A549 (cell line): Measurements from ENCODE around the gene CA11. TPM values are rescaled to one million over a fixed set of nuclear protein-coding genes. Genes with fewer than 3 reads are reported as not detected.
A peak's percentile ranks its signal among the peaks of the same experiment; 100 is the strongest.

Experiments used
- ATAC-seq, 2 experiments: fragments of 200-7000 bp in 1 of 2; fragments of >200 bp in 1 of 2; cut with Nextera tagmentation in 1 of 2; cut with Tn5 transposase in 1 of 2; 3 replicates each; pipeline versions ENCODE4 v1.8.0 to v1.9.1; 2018 to 2020; ENCODE audit warnings: mild to moderate bottlenecking in 1 of 2, moderate library complexity in 1 of 2
- CTCF ChIA-PET: fragments of 300-600 bp; sonication (Branson Sonifier 250); formaldehyde crosslinking; extraction: SDS; loops from one replicate; lab custom pipeline; 2021; ENCODE audit warnings: antibody characterized with exemption, inconsistent platforms; lab: Yijun Ruan, JAX
- POLR2A ChIA-PET: fragments of 350-600 bp; formaldehyde crosslinking; extraction: SDS; loops from one replicate; lab custom pipeline; 2021; ENCODE audit warnings: antibody characterized with exemption, inconsistent platforms; lab: Yijun Ruan, JAX
- DNase-seq, 2 experiments: peaks; one replicate each; pipeline versions ENCODE4 v3.0.0 to v3.0.0-alpha.2; 2011 to 2016; ENCODE audit warnings: low read depth in 1 of 2, low spot score in 1 of 2
- FAIRE-seq: peaks from 2 replicates; lab custom pipeline; 2011; peaks lifted over from hg19 to GRCh38; lab: Jason Lieb, UNC
- H3K27ac ChIP-seq, 2 experiments: fragments of >200 bp; sonication (Bioruptor Twin); formaldehyde crosslinking; 3 replicates each; pipeline ENCODE4 v1.5.1; 2016 to 2017
- H3K4me1 ChIP-seq: fragments of >200 bp; sonication (Bioruptor Twin); formaldehyde crosslinking; 3 replicates; pipeline ENCODE4 v1.6.1; 2016
- H3K4me2 ChIP-seq: fragments of >200 bp; sonication (Bioruptor Twin); formaldehyde crosslinking; 3 replicates; pipeline ENCODE4 v1.6.1; 2016
- H3K4me3 ChIP-seq: fragments of >200 bp; sonication (Bioruptor Twin); formaldehyde crosslinking; 3 replicates; pipeline ENCODE4 v1.5.1; 2016
- H3K9me3 ChIP-seq: fragments of >200 bp; sonication (Bioruptor Twin); formaldehyde crosslinking; 3 replicates; pipeline ENCODE4 v1.6.1; 2016
- BCL3 ChIP-seq: fragments of >200 bp; sonication (Bioruptor Twin); formaldehyde crosslinking; IDR thresholded peaks from 3 replicates; pipeline ENCODE4 v1.6.1; 2016
- CBX8 ChIP-seq: fragments of 200-600 bp; sonication (generic); IDR thresholded peaks from 2 replicates; pipeline ENCODE4 v1.6.1; 2016
- CEBPB ChIP-seq, 2 experiments: fragments of >200 bp in 1 of 2; sonication (Bioruptor Twin) in 1 of 2; formaldehyde crosslinking in 1 of 2; IDR thresholded peaks; 2 replicates each; pipeline ENCODE4 v1.6.1; 2012 to 2016
- CTCF ChIP-seq: fragments of >200 bp; sonication (Bioruptor Twin); formaldehyde crosslinking; IDR thresholded peaks from 3 replicates; pipeline ENCODE4 v1.5.1; 2016
- EHF ChIP-seq: fragments of 250-450 bp; sonication (Bioruptor Pico); IDR thresholded peaks from 2 replicates; pipeline ENCODE4 v1.5.0; 2020; ENCODE audit warnings: mild to moderate bottlenecking
- ESRRA ChIP-seq: fragments of 150-350 bp; IDR thresholded peaks from 2 replicates; pipeline ENCODE4 v1.6.1; 2014; ENCODE audit warnings: mild to moderate bottlenecking, low read length, borderline replicate concordance
- GATA3 ChIP-seq: IDR thresholded peaks from 2 replicates; pipeline ENCODE4 v1.6.1; 2012; ENCODE audit warnings: borderline replicate concordance
- HEYL ChIP-seq: fragments of 250-450 bp; sonication (Bioruptor Pico); IDR thresholded peaks from 2 replicates; pipeline ENCODE4 v1.8.0; 2021; ENCODE audit warnings: mild to moderate bottlenecking, moderate library complexity
- HOXB13 ChIP-seq: fragments of 250-450 bp; sonication (Bioruptor Pico); IDR thresholded peaks from 2 replicates; pipeline ENCODE4 v1.5.0; 2020; ENCODE audit warnings: low read depth, mild to moderate bottlenecking, moderate library complexity
- HOXB5 ChIP-seq: fragments of 250-450 bp; sonication (Bioruptor Pico); IDR thresholded peaks from 2 replicates; pipeline ENCODE4 v1.5.0; 2020; ENCODE audit warnings: mild to moderate bottlenecking, moderate library complexity
- JUNB ChIP-seq: fragments of >200 bp; sonication (Bioruptor Twin); formaldehyde crosslinking; IDR thresholded peaks from 2 replicates; pipeline ENCODE4 v1.6.1; 2016
- KDM1A ChIP-seq: fragments of 200-600 bp; sonication (generic); IDR thresholded peaks from 2 replicates; pipeline ENCODE4 v1.6.1; 2016; ENCODE audit warnings: low read depth, mild to moderate bottlenecking
- NFE2L2 ChIP-seq: fragments of 150-350 bp; conservative IDR thresholded peaks from 2 replicates; pipeline ENCODE4 v1.6.1; 2014; ENCODE audit warnings: low read length
- NR3C1 ChIP-seq: fragments of >200 bp; sonication (Bioruptor Twin); formaldehyde crosslinking; IDR thresholded peaks from 3 replicates; pipeline ENCODE4 v1.6.1; 2017
- RCOR1 ChIP-seq: fragments of 150-350 bp; IDR thresholded peaks from 2 replicates; pipeline ENCODE4 v1.6.1; 2014; ENCODE audit warnings: antibody characterized with exemption, low read length, low read depth
- RNF2 ChIP-seq: fragments of 200-600 bp; sonication (generic); IDR thresholded peaks from 2 replicates; pipeline ENCODE4 v1.6.1; 2016; ENCODE audit warnings: low read depth, mild to moderate bottlenecking, antibody characterized with exemption, moderate library complexity, borderline replicate concordance
- ZFP36 ChIP-seq: fragments of 450-650 bp; IDR thresholded peaks from 2 replicates; pipeline ENCODE4 v1.6.1; 2014; ENCODE audit warnings: borderline replicate concordance; ENCODE audit not compliant: partially characterized antibody
- whole genome bisulfite sequencing: methylation state at CpG from one replicate; pipeline ENCODE4 v1.1.6; 2017; ENCODE audit errors: missing lambda C conversion rate; 5-methylcytosine and 5-hydroxymethylcytosine counted together
- polyA plus RNA-seq, 4 experiments: library from polyadenylated mRNA; depleted of rRNA in 3 of 4; stranded (reverse); fragments of >200 nt; fragmentation: RNase III in 1 of 4; extraction: RNeasy Plus Mini Kit Qiagen cat#74134 plus additional on column Dnase treatment in 1 of 4; gene quantifications; 2 replicates in 3 of 4; 3 replicates in 1 of 4; pipeline ENCODE4 v1.2.3, GENCODE V29; 2011 to 2017
- TF ChIP-seq, protein P1 (sequence below): fragments of 200-600 bp; sonication (generic); IDR thresholded peaks from 2 replicates; pipeline ENCODE4 v1.6.1; 2016; ENCODE audit warnings: antibody characterized with exemption, mild to moderate bottlenecking, moderate library complexity
- TF ChIP-seq, protein P2 (sequence below): IDR thresholded peaks from 2 replicates; pipeline ENCODE4 v1.6.1; 2012
- TF ChIP-seq, protein P3 (sequence below): fragments of 250-450 bp; sonication (Bioruptor Pico); IDR thresholded peaks from 2 replicates; pipeline ENCODE4 v1.5.0; 2021; ENCODE audit warnings: mild to moderate bottlenecking, moderate library complexity, borderline replicate concordance
- TF ChIP-seq, protein P4 (sequence below): fragments of 250-450 bp; sonication (Bioruptor Pico); IDR thresholded peaks from 2 replicates; pipeline ENCODE4 v1.5.0; 2020; ENCODE audit warnings: low read depth, mild to moderate bottlenecking, moderate library complexity

Gene CA11
- polyA plus RNA-seq, 2 of the 4 experiments (the other 2 are of a cell fraction): 9.8 to 21.0 TPM

GRCh38 chr19:48627201-48627864 is 18.7 kb downstream of the CA11 start:
- no peak for DNase-seq
- H3K27ac ChIP-seq: peak overlapping the region in 1 of 2 experiments; percentile 36; a peak in 3 of 6 replicates
- TF ChIP-seq HEYL (CRISPR knock-in tag) (no peak), BCL3 (no peak)
- H3K4me1 ChIP-seq: peaks cover 29% of the 10 kb centered on the region
- ChIA-PET CTCF (interaction anchor here (1.2 to 2.7 kb wide), 3 partner anchors 9 to 187 kb away, joined by 3 to 8 read pairs (median 3); partner anchors contain the start of genes RPL18 and SPHK2), POLR2A (interaction anchor here (0.9 to 2.6 kb wide), 3 partner anchors 8 to 19 kb away, joined by 3 to 22 read pairs (median 3); partner anchors contain the start of genes CA11, DBP, RPL18 and SPHK2)
- H3K9me3 ChIP-seq: no peaks in the 10 kb centered on the region
- no peak for ATAC-seq
- no peak overlapping the region; the same call in 2 of the 3 replicates for H3K4me2 ChIP-seq
- no peak overlapping the region for H3K4me3 ChIP-seq
- WGBS: 73% methylated on average over 6 of the region's 6 CpGs
- FAIRE-seq: no peak

DNA sequence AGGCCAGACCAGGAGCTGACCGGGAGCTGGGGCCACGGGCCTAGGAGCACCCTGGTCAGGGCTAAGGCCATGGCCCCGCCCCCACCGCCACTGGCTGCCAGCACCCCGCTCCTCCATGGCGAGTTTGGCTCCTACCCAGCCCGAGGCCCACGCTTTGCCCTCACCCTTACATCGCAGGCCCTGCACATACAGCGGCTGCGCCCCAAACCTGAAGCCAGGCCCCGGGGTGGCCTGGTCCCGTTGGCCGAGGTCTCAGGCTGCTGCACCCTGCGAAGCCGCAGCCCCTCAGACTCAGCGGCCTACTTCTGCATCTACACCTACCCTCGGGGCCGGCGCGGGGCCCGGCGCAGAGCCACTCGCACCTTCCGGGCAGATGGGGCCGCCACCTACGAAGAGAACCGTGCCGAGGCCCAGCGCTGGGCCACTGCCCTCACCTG is 20.1 kb downstream of the CA11 start:
- FAIRE-seq (no peak), DNase-seq (no peak), ATAC-seq (no peak)
- H3K4me2 ChIP-seq: no peak overlapping the region
- peaks cover 20% of the 10 kb centered on the region for H3K4me1 ChIP-seq
- no peak overlapping the region for H3K27ac ChIP-seq
- CTCF ChIA-PET: interaction anchor here (0.9 kb wide), 1 partner anchor 20 kb away, joined by 3 read pairs; the partner anchor contains the start of gene CA11
- no peak for TF ChIP-seq ESRRA
- TF ChIP-seq EHF (CRISPR knock-in tag): no peak
- no peak for TF ChIP-seq NFE2L2
- no peak for TF ChIP-seq RCOR1
- TF ChIP-seq GATA3: no peak
- TF ChIP-seq, protein P1, sequence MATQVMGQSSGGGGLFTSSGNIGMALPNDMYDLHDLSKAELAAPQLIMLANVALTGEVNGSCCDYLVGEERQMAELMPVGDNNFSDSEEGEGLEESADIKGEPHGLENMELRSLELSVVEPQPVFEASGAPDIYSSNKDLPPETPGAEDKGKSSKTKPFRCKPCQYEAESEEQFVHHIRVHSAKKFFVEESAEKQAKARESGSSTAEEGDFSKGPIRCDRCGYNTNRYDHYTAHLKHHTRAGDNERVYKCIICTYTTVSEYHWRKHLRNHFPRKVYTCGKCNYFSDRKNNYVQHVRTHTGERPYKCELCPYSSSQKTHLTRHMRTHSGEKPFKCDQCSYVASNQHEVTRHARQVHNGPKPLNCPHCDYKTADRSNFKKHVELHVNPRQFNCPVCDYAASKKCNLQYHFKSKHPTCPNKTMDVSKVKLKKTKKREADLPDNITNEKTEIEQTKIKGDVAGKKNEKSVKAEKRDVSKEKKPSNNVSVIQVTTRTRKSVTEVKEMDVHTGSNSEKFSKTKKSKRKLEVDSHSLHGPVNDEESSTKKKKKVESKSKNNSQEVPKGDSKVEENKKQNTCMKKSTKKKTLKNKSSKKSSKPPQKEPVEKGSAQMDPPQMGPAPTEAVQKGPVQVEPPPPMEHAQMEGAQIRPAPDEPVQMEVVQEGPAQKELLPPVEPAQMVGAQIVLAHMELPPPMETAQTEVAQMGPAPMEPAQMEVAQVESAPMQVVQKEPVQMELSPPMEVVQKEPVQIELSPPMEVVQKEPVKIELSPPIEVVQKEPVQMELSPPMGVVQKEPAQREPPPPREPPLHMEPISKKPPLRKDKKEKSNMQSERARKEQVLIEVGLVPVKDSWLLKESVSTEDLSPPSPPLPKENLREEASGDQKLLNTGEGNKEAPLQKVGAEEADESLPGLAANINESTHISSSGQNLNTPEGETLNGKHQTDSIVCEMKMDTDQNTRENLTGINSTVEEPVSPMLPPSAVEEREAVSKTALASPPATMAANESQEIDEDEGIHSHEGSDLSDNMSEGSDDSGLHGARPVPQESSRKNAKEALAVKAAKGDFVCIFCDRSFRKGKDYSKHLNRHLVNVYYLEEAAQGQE: no peak
- no peak for TF ChIP-seq CTCF
- TF ChIP-seq NR3C1: no peak
- no peak for TF ChIP-seq KDM1A
- no peak for TF ChIP-seq CBX8
- TF ChIP-seq, protein P2, sequence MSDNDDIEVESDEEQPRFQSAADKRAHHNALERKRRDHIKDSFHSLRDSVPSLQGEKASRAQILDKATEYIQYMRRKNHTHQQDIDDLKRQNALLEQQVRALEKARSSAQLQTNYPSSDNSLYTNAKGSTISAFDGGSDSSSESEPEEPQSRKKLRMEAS: no peak
- TF ChIP-seq CEBPB (IDR thresholded peaks at IDR 0.05): no peak
- no peak for TF ChIP-seq ZFP36
- TF ChIP-seq HOXB5 (CRISPR knock-in tag): no peak
- no peak for TF ChIP-seq JUNB
- TF ChIP-seq RNF2: no peak
- no peak for TF ChIP-seq HOXB13
- TF ChIP-seq, protein P3, sequence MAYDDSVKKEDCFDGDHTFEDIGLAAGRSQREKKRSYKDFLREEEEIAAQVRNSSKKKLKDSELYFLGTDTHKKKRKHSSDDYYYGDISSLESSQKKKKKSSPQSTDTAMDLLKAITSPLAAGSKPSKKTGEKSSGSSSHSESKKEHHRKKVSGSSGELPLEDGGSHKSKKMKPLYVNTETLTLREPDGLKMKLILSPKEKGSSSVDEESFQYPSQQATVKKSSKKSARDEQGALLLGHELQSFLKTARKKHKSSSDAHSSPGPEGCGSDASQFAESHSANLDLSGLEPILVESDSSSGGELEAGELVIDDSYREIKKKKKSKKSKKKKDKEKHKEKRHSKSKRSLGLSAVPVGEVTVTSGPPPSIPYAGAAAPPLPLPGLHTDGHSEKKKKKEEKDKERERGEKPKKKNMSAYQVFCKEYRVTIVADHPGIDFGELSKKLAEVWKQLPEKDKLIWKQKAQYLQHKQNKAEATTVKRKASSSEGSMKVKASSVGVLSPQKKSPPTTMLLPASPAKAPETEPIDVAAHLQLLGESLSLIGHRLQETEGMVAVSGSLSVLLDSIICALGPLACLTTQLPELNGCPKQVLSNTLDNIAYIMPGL: no peak
- TF ChIP-seq, protein P4, sequence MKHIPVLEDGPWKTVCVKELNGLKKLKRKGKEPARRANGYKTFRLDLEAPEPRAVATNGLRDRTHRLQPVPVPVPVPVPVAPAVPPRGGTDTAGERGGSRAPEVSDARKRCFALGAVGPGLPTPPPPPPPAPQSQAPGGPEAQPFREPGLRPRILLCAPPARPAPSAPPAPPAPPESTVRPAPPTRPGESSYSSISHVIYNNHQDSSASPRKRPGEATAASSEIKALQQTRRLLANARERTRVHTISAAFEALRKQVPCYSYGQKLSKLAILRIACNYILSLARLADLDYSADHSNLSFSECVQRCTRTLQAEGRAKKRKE (CRISPR knock-in tag): no peak
- H3K9me3 ChIP-seq: no peaks in the 10 kb centered on the region
- WGBS: 94% methylated on average over 30 of the region's 30 CpGs
- no peak overlapping the region for H3K4me3 ChIP-seq
- POLR2A ChIA-PET: interaction anchor here (0.6 kb wide), 1 partner anchor 95 kb away, joined by 6 read pairs; no protein-coding TSS in a partner anchor
